Stimulated activated CD4-positive, alpha-beta T cell treated with anti-CD3 and anti-CD28 coated beads, Interleukin-4, amount 100 ng/mL, for 48 hours (primary cell): ENCODE data around the gene FOCAD.

Experiments used
- DNase-seq, 2 donors: peaks; one replicate each; pipeline ENCODE4 v3.0.0-alpha.2; 2020; ENCODE audit warnings: low read depth in 2 of 2

The FOCAD gene

GRCh38 chr9:21016701-21017491, 332.8 kb downstream of the FOCAD start:
- DNase-seq = no peak

GRCh38 chr9:21018177-21018576, 334.1 kb downstream of the FOCAD start:
- DNase-seq = no peak

GRCh38 chr9:21023861-21024260, 339.8 kb downstream of the FOCAD start:
- DNase-seq = no peak

- no peak for DNase-seq
These were observed 343.2 kb downstream of the FOCAD start for GRCh38 chr9:21027295-21027694.

GRCh38 chr9:21028466-21028865, 344.4 kb downstream of the FOCAD start:
- DNase-seq = no peak

GRCh38 chr9:21029661-21030060, 345.6 kb downstream of the FOCAD start:
- DNase-seq = no peak

GRCh38 chr9:21030389-21031035, 346.5 kb downstream of the FOCAD start:
- DNase-seq = no peak

- DNase-seq = peak; percentile 37 to 46
These were observed 347.2 kb downstream of the FOCAD start, which contains the start of gene HACD4 for GRCh38 chr9:21031091-21031807. Gene HACD4 (minus strand): TSS chr9:21031640. CDS start chr9:21031590, 50 bp downstream.

- no peak for DNase-seq
These were observed 347.7 kb downstream of the FOCAD start for GRCh38 chr9:21031808-21032183.

- DNase-seq = no peak
These were observed 353.2 kb downstream of the FOCAD start for GRCh38 chr9:21037278-21037677.

GRCh38 chr9:21039302-21039701, 355.2 kb downstream of the FOCAD start:
- DNase-seq = no peak

GRCh38 chr9:21042466-21042865, 358.4 kb downstream of the FOCAD start:
- DNase-seq = no peak

GRCh38 chr9:21043841-21044240, 359.8 kb downstream of the FOCAD start:
- no peak for DNase-seq
